ENCODE data around the gene FOXB2.
A peak's percentile ranks its signal among the peaks of the same experiment; 100 is the strongest.
"Not testable (repeated sequence)": the region's sequence is repeated elsewhere in the genome, so short reads cannot be mapped to it uniquely, and the experiment has no call there.

FOXB2 gene

GRCh38 chr9:77023726-77024125, 4.3 kb downstream of the FOXB2 start:
- H3K4me3 ChIP-seq (ENCODE audit: low read length): no peak overlapping the region
- WGBS: 79% methylated on average over 10 of the region's 10 CpGs
- H3K27ac ChIP-seq (ENCODE audit: low read depth, low read length): no peak overlapping the region
- peaks cover 45% of the 10 kb centered on the region for H3K4me1 ChIP-seq (ENCODE audit: insufficient read depth, low read length)
- H3K9ac ChIP-seq (ENCODE audit: low read depth, low read length): no peak overlapping the region
- H3K27me3 ChIP-seq (ENCODE audit: insufficient read depth, low read length): peaks cover 77% of the 10 kb centered on the region
- H3K36me3 ChIP-seq (ENCODE audit: insufficient read depth, low read length): no peaks in the 10 kb centered on the region
- H3K9me3 ChIP-seq (ENCODE audit: insufficient read depth, low read depth, low read length): no peaks in the 10 kb centered on the region

- Histone ChIP-seq H3K36me3 (ENCODE audit: insufficient read depth, low read length) (no peaks in the 10 kb centered on the region), H3K9ac (ENCODE audit: low read depth, low read length) (no peak overlapping the region), H3K9me3 (ENCODE audit: insufficient read depth, low read depth, low read length) (no peaks in the 10 kb centered on the region), H3K4me3 (ENCODE audit: low read length) (no peak overlapping the region), H3K27ac (ENCODE audit: low read depth, low read length) (no peak overlapping the region), H3K4me1 (ENCODE audit: insufficient read depth, low read length) (peaks cover 47% of the 10 kb centered on the region), H3K27me3 (ENCODE audit: insufficient read depth, low read length) (peaks cover 65% of the 10 kb centered on the region)
- 83% methylated on average over 3 of the region's 3 CpGs for WGBS
Measured at GRCh38 chr9:77024776-77025545, 5.5 kb downstream of the FOXB2 start.

GRCh38 chr9:77028478-77028877, 9.0 kb downstream of the FOXB2 start:
- WGBS: 65% methylated on average over 3 of the region's 3 CpGs
- no peaks in the 10 kb centered on the region for H3K36me3 ChIP-seq (ENCODE audit: insufficient read depth, low read length)
- H3K9ac ChIP-seq (ENCODE audit: low read depth, low read length): no peak overlapping the region
- H3K27me3 ChIP-seq (ENCODE audit: insufficient read depth, low read length): peaks cover 45% of the 10 kb centered on the region
- no peak overlapping the region for H3K4me3 ChIP-seq (ENCODE audit: low read length)
- no peaks in the 10 kb centered on the region for H3K9me3 ChIP-seq (ENCODE audit: insufficient read depth, low read depth, low read length)
- H3K27ac ChIP-seq (ENCODE audit: low read depth, low read length): no peak overlapping the region
- H3K4me1 ChIP-seq (ENCODE audit: insufficient read depth, low read length): peaks cover 29% of the 10 kb centered on the region

- Histone ChIP-seq H3K9me3 (ENCODE audit: insufficient read depth, low read depth, low read length) (no peaks in the 10 kb centered on the region), H3K36me3 (ENCODE audit: insufficient read depth, low read length) (no peaks in the 10 kb centered on the region), H3K4me1 (ENCODE audit: insufficient read depth, low read length) (peaks cover 19% of the 10 kb centered on the region), H3K4me3 (ENCODE audit: low read length) (no peak overlapping the region), H3K27ac (ENCODE audit: low read depth, low read length) (no peak overlapping the region), H3K9ac (ENCODE audit: low read depth, low read length) (no peak overlapping the region), H3K27me3 (ENCODE audit: insufficient read depth, low read length) (peaks cover 42% of the 10 kb centered on the region)
- 95% methylated on average over 2 of the region's 2 CpGs for WGBS
Measured at GRCh38 chr9:77030045-77030444, 10.6 kb downstream of the FOXB2 start.

GRCh38 chr9:77038281-77039036, 19.0 kb downstream of the FOXB2 start:
- no CpG with 5 or more reads among the region's 2 CpGs for WGBS
- H3K4me3 ChIP-seq (ENCODE audit: low read length): no peak overlapping the region
- H3K27ac ChIP-seq (ENCODE audit: low read depth, low read length): peak overlapping the region; percentile 84
- H3K36me3 ChIP-seq (ENCODE audit: insufficient read depth, low read length): no peaks in the 10 kb centered on the region
- H3K27me3 ChIP-seq (ENCODE audit: insufficient read depth, low read length): peaks cover 41% of the 10 kb centered on the region
- peaks cover 15% of the 10 kb centered on the region for H3K4me1 ChIP-seq (ENCODE audit: insufficient read depth, low read length)
- H3K9me3 ChIP-seq (ENCODE audit: insufficient read depth, low read depth, low read length): no peaks in the 10 kb centered on the region
- H3K9ac ChIP-seq (ENCODE audit: low read depth, low read length): peak overlapping the region; percentile 40; the same call in 1 of the 2 replicates

- Histone ChIP-seq H3K27me3 (ENCODE audit: insufficient read depth, low read length) (peaks cover 27% of the 10 kb centered on the region), H3K36me3 (ENCODE audit: insufficient read depth, low read length) (no peaks in the 10 kb centered on the region), H3K27ac (ENCODE audit: low read depth, low read length) (no peak overlapping the region), H3K4me3 (ENCODE audit: low read length) (no peak overlapping the region), H3K9ac (ENCODE audit: low read depth, low read length) (no peak overlapping the region), H3K4me1 (ENCODE audit: insufficient read depth, low read length) (peaks cover 23% of the 10 kb centered on the region), H3K9me3 (ENCODE audit: insufficient read depth, low read depth, low read length) (no peaks in the 10 kb centered on the region)
- 80% methylated on average over 7 of the region's 7 CpGs for WGBS
Measured at GRCh38 chr9:77040340-77040739, 20.9 kb downstream of the FOXB2 start.

GRCh38 chr9:77043743-77044142, 24.3 kb downstream of the FOXB2 start:
- not testable (repeated sequence) for H3K36me3 ChIP-seq (ENCODE audit: insufficient read depth, low read length); H3K27ac ChIP-seq (ENCODE audit: low read depth, low read length); H3K9ac ChIP-seq (ENCODE audit: low read depth, low read length); H3K9me3 ChIP-seq (ENCODE audit: insufficient read depth, low read depth, low read length); H3K27me3 ChIP-seq (ENCODE audit: insufficient read depth, low read length); H3K4me3 ChIP-seq (ENCODE audit: low read length)
- H3K4me1 ChIP-seq (ENCODE audit: insufficient read depth, low read length): peaks cover 29% of the 10 kb centered on the region
- WGBS: 100% methylated on average over 3 of the region's 4 CpGs

- not testable (repeated sequence) for H3K9me3 ChIP-seq (ENCODE audit: insufficient read depth, low read depth, low read length); H3K27ac ChIP-seq (ENCODE audit: low read depth, low read length); H3K27me3 ChIP-seq (ENCODE audit: insufficient read depth, low read length); H3K36me3 ChIP-seq (ENCODE audit: insufficient read depth, low read length); H3K4me1 ChIP-seq (ENCODE audit: insufficient read depth, low read length); H3K9ac ChIP-seq (ENCODE audit: low read depth, low read length); H3K4me3 ChIP-seq (ENCODE audit: low read length)
- 96% methylated on average over 26 of the region's 31 CpGs for WGBS
Measured at GRCh38 chr9:77060681-77061080, 41.2 kb downstream of the FOXB2 start.

- Histone ChIP-seq H3K9me3 (ENCODE audit: insufficient read depth, low read depth, low read length) (peaks cover 3% of the 10 kb centered on the region; the same call in 1 of the 2 replicates), H3K4me1 (ENCODE audit: insufficient read depth, low read length) (no peaks in the 10 kb centered on the region), H3K27ac (ENCODE audit: low read depth, low read length) (no peak overlapping the region), H3K27me3 (ENCODE audit: insufficient read depth, low read length) (no peaks in the 10 kb centered on the region), H3K4me3 (ENCODE audit: low read length) (no peak overlapping the region), H3K9ac (ENCODE audit: low read depth, low read length) (no peak overlapping the region), H3K36me3 (ENCODE audit: insufficient read depth, low read length) (no peaks in the 10 kb centered on the region)
- WGBS: 94% methylated on average over 5 of the region's 6 CpGs
Measured at GRCh38 chr9:77063645-77064285, 44.3 kb downstream of the FOXB2 start.

- no peaks in the 10 kb centered on the region for H3K27me3 ChIP-seq (ENCODE audit: insufficient read depth, low read length)
- H3K9me3 ChIP-seq (ENCODE audit: insufficient read depth, low read depth, low read length): peaks cover 3% of the 10 kb centered on the region; the same call in 1 of the 2 replicates
- WGBS: 68% methylated on average over 1 of the region's 1 CpG
Measured at GRCh38 chr9:77066388-77066787, 46.9 kb downstream of the FOXB2 start.

More at GRCh38 chr9:77066388-77066787, 46.9 kb downstream of the FOXB2 start:
- no peak overlapping the region for H3K27ac ChIP-seq (ENCODE audit: low read depth, low read length)
- no peak overlapping the region for H3K9ac ChIP-seq (ENCODE audit: low read depth, low read length)
- no peaks in the 10 kb centered on the region for H3K36me3 ChIP-seq (ENCODE audit: insufficient read depth, low read length)
- no peak overlapping the region for H3K4me3 ChIP-seq (ENCODE audit: low read length)
- no peaks in the 10 kb centered on the region for H3K4me1 ChIP-seq (ENCODE audit: insufficient read depth, low read length)
